NT2/D1 (cell line): Measurements from ENCODE around the gene AS3MT.

ENCODE experiments used
- SUZ12 ChIP-seq: IDR thresholded peaks from 2 replicates; pipeline ENCODE4 v1.6.1; 2011; ENCODE audit not compliant: insufficient read length, insufficient read depth; ENCODE audit errors: extremely low read depth
- YY1 ChIP-seq: IDR thresholded peaks from 2 replicates; pipeline ENCODE4 v1.6.1; 2011; ENCODE audit not compliant: insufficient read length, insufficient read depth
- ZNF274 ChIP-seq: IDR thresholded peaks from 2 replicates; pipeline ENCODE4 v1.6.1; 2011; ENCODE audit warnings: mild to moderate bottlenecking, low read depth, low read length

DNA sequence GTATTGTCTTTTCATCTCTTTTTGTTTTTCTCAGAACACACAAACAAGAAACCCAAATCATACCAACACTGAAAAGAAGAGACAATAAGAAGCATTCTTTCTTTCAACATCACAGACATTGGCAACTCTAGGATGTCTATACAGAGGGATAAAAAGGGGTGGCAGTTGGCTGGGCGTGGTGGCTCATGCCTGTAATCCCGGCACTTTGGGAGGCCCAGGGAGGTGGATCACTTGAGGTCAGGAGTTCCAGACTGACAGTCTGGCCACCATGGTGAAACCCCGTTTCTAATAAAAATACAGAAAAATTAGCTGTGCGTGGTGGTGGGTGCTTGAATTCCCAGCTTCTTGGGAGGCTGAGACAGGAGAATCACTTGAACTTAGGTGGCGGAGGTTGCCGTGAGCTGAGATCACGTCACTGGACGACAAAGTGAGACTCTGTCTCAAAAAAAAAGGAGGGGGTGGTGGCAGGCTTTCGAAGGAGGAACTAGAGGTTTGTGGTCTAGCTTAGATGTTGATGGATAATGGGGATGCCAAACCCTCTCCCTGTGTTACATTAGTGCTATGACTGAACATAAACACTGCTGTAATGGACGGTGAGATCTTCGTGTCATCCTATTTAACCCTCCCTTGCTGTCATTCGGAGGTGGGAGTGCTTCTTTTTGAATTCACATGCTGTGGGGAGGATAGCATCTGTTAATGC lies 58.2 kb downstream of the AS3MT start:
- TF ChIP-seq YY1 (no peak), ZNF274 (no peak), SUZ12 (no peak)
